Ishikawa (cell line): Measurements from ENCODE around the gene ALDH3B1.

Experiments
- CEBPB ChIP-seq: IDR thresholded peaks from 2 replicates; pipeline ENCODE4 v1.6.1; 2012
- EP300 ChIP-seq: IDR thresholded peaks from 2 replicates; pipeline ENCODE4 v1.6.1; 2012; ENCODE audit warnings: borderline replicate concordance
- TAF1 ChIP-seq: IDR thresholded peaks from 2 replicates; pipeline ENCODE4 v1.6.1; 2012; ENCODE audit warnings: low read depth, mild to moderate bottlenecking
- USF1 ChIP-seq: IDR thresholded peaks from 2 replicates; pipeline ENCODE4 v1.6.1; 2012
- YY1 ChIP-seq: IDR thresholded peaks from 2 replicates; pipeline ENCODE4 v1.6.1; 2012; ENCODE audit warnings: low read depth

GRCh38 chr11:68008381-68009337 is 1.5 kb upstream of the ALDH3B1 start:
- TF ChIP-seq TAF1, result no peak
- no peak for TF ChIP-seq EP300
- TF ChIP-seq YY1, result no peak
- TF ChIP-seq CEBPB, result no peak
- peak; percentile 91 for TF ChIP-seq USF1
